Kidney epithelial cell (primary cell): ENCODE results near the gene LRP1. TPM values are rescaled to one million over a fixed set of nuclear protein-coding genes. Genes with fewer than 3 reads are reported as not detected.

ENCODE experiments used
- DNase-seq: peaks from one replicate; pipeline ENCODE4 v3.0.0-alpha.2; 2010; ENCODE audit warnings: low read depth
- H3K27me3 ChIP-seq: 2 replicates; pipeline ENCODE4 v1.6.0; 2011; ENCODE audit warnings: low read length; ENCODE audit not compliant: control insufficient read depth, insufficient read depth
- H3K36me3 ChIP-seq: 2 replicates; pipeline ENCODE4 v1.5.1; 2011; ENCODE audit warnings: low read length; ENCODE audit not compliant: control insufficient read depth, insufficient read depth
- H3K4me3 ChIP-seq: 2 replicates; pipeline ENCODE4 v1.5.1; 2011; ENCODE audit warnings: low read depth, mild to moderate bottlenecking, control low read depth, low read length
- total RNA-seq: library from RNA; depleted of rRNA; stranded (reverse); fragments of >200 nt; gene quantifications from 2 replicates; pipeline ENCODE4 v1.2.3, GENCODE V29; 2015
- TF ChIP-seq, protein P1 (sequence below): IDR thresholded peaks from 2 replicates; pipeline ENCODE4 v1.5.1; 2011; ENCODE audit warnings: mild to moderate bottlenecking, moderate library complexity, low read length, control low read depth, inconsistent platforms; ENCODE audit not compliant: insufficient read depth, poor library complexity, severe bottlenecking

The LRP1 gene
- total RNA-seq, 1 donor from 2014 or later = 40.2 TPM

DNA sequence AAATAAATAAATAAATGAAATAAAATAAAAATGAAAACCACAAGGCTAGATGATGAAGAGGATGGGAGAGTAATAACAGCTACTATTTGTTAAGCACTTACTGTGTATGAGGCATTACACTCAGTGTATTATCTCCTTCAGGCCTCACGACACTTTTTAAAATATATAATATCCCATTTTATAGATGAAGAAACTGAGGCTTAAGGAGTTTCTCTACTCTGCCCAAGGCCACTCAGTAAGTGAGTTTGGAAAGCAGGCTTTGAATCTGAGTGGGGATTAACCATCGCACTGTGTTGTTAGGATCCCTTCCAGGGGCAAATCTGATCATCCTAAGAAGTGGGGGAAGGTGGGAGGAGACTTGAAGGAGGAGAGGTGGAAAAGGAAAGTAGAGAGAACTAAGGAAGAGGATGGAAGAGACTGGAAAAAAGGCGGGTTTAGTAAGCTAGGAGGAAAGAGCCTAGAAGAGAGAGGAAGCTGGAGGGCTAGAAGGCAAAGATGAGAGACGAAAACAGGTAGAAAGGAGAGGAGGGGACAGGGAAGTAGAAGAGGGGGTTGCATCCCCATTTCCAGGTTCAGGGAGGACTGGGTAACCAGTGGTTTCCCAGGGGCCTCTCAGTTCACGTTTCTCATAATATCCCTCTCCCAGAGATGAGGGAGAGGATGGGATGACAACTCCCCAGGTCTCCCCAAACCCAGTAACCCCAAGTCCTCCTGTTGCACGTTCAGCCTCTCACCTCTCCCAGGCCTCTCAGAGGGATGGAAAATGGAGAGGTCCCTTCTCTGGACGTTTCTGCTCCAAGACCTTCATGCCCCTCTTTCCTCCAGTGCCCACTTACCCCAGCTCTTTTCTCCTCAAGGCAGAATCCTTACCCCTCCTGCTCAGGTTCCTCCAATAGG lies 18.8 kb upstream of the LRP1 start:
- TF ChIP-seq, protein P1, sequence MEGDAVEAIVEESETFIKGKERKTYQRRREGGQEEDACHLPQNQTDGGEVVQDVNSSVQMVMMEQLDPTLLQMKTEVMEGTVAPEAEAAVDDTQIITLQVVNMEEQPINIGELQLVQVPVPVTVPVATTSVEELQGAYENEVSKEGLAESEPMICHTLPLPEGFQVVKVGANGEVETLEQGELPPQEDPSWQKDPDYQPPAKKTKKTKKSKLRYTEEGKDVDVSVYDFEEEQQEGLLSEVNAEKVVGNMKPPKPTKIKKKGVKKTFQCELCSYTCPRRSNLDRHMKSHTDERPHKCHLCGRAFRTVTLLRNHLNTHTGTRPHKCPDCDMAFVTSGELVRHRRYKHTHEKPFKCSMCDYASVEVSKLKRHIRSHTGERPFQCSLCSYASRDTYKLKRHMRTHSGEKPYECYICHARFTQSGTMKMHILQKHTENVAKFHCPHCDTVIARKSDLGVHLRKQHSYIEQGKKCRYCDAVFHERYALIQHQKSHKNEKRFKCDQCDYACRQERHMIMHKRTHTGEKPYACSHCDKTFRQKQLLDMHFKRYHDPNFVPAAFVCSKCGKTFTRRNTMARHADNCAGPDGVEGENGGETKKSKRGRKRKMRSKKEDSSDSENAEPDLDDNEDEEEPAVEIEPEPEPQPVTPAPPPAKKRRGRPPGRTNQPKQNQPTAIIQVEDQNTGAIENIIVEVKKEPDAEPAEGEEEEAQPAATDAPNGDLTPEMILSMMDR = no peak
- Histone ChIP-seq H3K27me3 (no peaks in the 10 kb centered on the region), H3K36me3 (peaks cover 1% of the 10 kb centered on the region), H3K4me3 (peak overlapping the region; percentile 69)
- DNase-seq = no peak

DNA sequence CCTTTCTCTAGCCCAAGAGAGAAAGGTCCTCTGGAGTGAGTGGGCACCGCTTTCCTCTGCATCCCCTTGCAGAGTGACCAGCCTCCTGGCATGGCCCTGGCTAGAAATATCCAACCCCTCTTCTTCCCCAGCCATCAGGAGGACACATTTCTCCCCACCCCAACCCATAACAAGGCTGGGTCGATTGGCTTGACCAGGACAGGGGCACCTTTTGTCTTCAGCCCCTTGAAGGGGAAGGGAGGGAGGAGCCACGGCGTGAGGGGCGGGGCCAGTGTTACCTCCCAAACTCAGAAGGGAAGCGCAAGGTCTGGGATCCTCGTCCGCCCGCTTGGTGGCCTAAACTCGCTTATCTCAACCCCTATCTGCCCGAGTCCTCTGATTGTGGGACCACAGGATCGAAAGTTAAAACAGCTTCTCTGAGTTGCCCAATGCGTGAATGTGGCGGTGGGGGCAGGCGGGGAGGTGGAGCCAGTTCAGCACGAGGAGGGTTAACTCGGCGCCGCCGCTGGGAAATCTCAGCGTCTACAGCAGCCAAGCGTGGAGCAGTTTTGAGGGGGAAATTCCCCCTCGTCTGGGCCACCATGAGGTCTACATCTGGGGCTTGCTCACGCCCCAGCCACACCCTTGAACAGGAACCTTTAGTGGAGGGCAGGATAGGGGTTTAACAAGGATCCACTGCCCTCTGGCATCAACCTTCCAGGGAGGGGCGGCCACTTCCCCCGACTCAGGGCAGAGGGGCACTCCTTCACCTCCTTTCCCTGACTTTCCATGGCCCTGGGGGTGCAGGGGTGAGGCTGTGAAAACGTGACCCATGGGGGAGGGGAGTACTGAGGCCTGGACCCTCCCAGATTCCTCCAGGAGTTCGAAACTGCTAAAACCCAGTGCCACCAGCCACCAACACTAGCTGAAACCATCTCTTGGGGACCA lies 17.9 kb upstream of the LRP1 start:
- DNase-seq = no peak
- H3K4me3 ChIP-seq = peak overlapping the region; percentile 69
- no peaks in the 10 kb centered on the region for H3K27me3 ChIP-seq

DNA sequence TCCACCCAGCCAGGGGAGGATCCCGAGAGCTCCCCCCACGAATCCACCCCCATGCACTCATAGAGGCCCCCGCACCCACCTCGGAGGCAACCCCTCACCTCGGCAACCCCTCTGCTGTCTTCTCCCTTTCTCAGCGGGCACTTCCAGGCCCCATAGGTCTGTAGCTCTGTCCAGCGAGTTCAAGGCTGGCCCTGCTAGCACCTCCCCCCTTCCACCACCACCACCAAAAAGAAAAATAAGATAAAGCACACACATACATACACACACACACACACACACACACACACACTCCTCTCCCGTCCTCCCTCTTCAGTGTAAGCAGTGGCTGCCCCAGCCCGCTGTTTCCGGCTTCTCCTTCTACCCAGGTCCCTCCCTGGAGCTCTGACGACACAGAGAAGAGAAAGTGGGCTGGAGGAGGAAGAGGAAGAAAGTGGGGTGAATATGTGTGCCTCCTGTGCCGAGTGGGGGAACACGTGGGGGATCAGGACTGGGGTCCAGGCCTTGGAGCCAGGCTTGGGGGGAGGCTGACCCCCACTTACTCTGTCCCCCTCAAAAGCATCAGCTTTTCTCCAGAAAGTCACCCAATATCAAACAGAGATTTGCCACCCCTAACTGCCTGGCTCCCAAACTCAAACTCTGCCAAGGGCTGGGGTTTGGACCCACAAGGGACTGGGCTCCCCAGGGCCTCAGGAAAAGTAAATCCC lies 17.1 kb upstream of the LRP1 start, which contains the start of gene STAT6:
STAT6 (minus strand) TSS at position 332 of the 704 bp plus-strand sequence. CDS start 3,084 bp downstream, outside the sequence.
- no peaks in the 10 kb centered on the region for H3K27me3 ChIP-seq
- no peak for DNase-seq

More for the DNA sequence above, 17.9 kb upstream of the LRP1 start:
- peaks cover 1% of the 10 kb centered on the region for H3K36me3 ChIP-seq
- TF ChIP-seq, protein P1 = no peak

DNA sequence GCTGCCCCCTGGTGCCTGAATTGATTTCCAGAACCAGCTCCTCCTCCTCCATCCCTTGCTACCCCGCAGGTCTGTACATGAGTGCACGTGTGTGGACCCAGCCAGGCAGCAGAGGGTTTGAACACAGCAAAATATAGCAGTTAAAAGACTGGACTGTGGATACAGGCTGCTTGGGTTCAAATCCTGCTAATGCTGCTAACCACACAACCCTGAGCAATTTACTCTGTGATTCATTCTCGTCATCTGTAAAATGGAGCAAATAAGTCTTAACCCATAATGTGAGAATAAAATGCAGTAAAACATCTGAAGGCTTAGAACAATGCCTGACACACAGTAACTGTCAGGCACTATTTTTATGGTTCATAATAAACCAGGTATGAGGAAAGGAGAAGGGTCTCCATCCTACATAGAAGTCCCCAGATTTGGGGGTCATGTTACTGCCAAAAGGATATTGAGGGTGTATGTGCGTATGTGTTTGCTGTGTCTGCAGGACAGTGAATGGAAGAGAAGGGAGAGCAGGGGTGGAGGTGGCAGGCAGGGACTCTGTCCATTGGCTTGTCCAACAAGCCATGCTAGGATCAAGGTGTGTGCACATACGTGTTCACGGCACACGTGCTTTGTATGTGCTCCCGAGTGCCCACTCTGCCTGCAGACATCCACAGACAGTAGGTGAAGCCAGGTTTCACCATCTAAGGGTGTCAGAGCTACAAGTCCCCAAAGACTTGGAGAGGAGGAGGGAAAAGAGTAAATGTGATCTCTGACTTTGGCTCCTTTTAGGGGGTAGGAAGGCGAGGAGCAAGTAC lies 15.6 kb upstream of the LRP1 start:
- Histone ChIP-seq H3K36me3 (no peaks in the 10 kb centered on the region), H3K4me3 (no peak overlapping the region), H3K27me3 (no peaks in the 10 kb centered on the region)
- DNase-seq = no peak
- TF ChIP-seq, protein P1 = peak; percentile 76

More for the DNA sequence above, 17.1 kb upstream of the LRP1 start, which contains the start of gene STAT6:
- TF ChIP-seq, protein P1 = no peak
- Histone ChIP-seq H3K4me3 (peak within 1 kb of the TSS; percentile 69), H3K36me3 (peaks cover under 1% of the 10 kb centered on the region)
